Activated CD4-positive, alpha-beta T cell treated with anti-CD3 and anti-CD28 coated beads, Interleukin-2, amount 10 ng/mL, durations not matched to agents 24 days and 14 days (primary cell): Measurements from ENCODE around the gene NLRC3. TPM values are rescaled to one million over a fixed set of nuclear protein-coding genes. Genes with fewer than 3 reads are reported as not detected.

ENCODE experiments used
- DNase-seq: peaks from one replicate; pipeline ENCODE4 v3.0.0; 2022
- H3K27ac Mint-ChIP-seq: one replicate; pipeline ENCODE4 v1.8.0; 2022; ENCODE audit warnings: mild to moderate bottlenecking, mixed read lengths
- H3K27me3 Mint-ChIP-seq: one replicate; pipeline ENCODE4 v1.8.0; 2022; ENCODE audit warnings: mixed read lengths
- H3K36me3 Mint-ChIP-seq: one replicate; pipeline ENCODE4 v1.8.0; 2022; ENCODE audit warnings: low read depth, mild to moderate bottlenecking, mixed read lengths
- H3K4me1 Mint-ChIP-seq: one replicate; pipeline ENCODE4 v1.8.0; 2021; ENCODE audit warnings: mixed read lengths
- H3K4me3 Mint-ChIP-seq: one replicate; pipeline ENCODE4 v1.8.0; 2022; ENCODE audit warnings: mild to moderate bottlenecking, moderate library complexity, mixed read lengths
- H3K9me3 Mint-ChIP-seq: one replicate; pipeline ENCODE4 v1.8.0; 2021; ENCODE audit warnings: mixed read lengths
- intact Hi-C: fragments of 100-400 bp; cut with micrococcal nuclease; formaldehyde crosslinking; loops from one replicate; pipeline ENCODE4 v1.15.1; 2023
- total RNA-seq: library from RNA; stranded (reverse); gene quantifications from 2 replicates; pipeline ENCODE4 v1.2.3, GENCODE V29; 2022

NLRC3 gene
- total RNA-seq, 1 donor from 2014 or later = 22.1 TPM

DNA sequence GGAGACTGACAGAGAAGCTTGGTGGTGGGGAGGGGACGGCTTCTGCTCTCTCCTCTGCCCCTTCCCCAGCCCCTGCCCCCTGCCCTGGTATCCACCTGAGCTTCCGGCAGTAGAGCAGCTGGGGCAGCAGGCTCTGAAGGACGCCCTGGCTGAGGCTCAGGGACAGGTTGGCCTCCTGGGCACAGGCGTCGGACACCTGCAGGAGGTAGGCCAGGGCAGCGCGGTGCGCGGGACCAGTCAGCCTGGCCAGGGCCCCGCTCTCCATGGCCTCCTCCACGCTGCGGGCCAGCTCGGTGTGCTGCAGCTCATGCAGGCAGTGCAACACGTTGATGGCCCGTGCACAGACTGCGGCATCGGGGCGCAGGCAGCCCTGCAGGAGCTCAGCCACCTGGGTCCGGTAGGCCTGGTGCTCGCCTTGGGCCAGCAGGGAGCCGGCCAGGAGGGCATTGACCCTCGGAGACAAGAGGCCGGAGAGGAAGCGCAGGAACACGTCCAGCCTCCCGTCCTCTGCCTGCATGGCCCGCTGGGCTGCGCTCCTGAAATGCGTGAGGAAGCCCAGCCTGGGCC lies 14.2 kb downstream of the NLRC3 start:
- no peak overlapping the region for H3K27ac Mint-ChIP-seq
- intact Hi-C loops = no loop called here
- H3K27me3 Mint-ChIP-seq = no peaks in the 10 kb centered on the region
- no peak overlapping the region for H3K4me3 Mint-ChIP-seq
- no peak for DNase-seq
- H3K4me1 Mint-ChIP-seq = no peaks in the 10 kb centered on the region
- peaks cover 49% of the 10 kb centered on the region for H3K36me3 Mint-ChIP-seq
- H3K9me3 Mint-ChIP-seq = no peaks in the 10 kb centered on the region

DNA sequence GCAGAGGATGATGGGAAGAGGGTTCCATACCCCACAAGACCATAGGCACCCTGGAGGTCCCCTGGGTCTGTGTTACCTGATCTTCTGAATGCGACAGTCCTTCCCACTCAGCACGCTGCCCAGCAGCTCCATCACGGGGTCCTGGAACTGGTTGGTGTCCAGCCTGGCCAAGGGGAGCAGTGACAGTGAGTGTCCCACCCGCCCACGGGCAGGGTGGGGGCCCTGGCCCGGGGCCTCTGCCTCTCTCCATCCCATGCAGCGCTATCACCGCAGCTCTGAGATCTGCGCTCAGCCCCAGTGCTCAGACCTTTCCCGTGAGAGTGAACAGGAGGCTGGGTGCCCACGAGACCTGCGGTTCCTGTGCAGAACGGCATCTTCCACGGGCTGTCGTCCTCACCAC lies 15.6 kb downstream of the NLRC3 start:
- no peaks in the 10 kb centered on the region for H3K4me1 Mint-ChIP-seq
- peaks cover 58% of the 10 kb centered on the region for H3K36me3 Mint-ChIP-seq
- no peaks in the 10 kb centered on the region for H3K27me3 Mint-ChIP-seq
- H3K9me3 Mint-ChIP-seq = no peaks in the 10 kb centered on the region
- DNase-seq = no peak
- H3K27ac Mint-ChIP-seq = no peak overlapping the region
- intact Hi-C loops = no loop called here
- H3K4me3 Mint-ChIP-seq = no peak overlapping the region

DNA sequence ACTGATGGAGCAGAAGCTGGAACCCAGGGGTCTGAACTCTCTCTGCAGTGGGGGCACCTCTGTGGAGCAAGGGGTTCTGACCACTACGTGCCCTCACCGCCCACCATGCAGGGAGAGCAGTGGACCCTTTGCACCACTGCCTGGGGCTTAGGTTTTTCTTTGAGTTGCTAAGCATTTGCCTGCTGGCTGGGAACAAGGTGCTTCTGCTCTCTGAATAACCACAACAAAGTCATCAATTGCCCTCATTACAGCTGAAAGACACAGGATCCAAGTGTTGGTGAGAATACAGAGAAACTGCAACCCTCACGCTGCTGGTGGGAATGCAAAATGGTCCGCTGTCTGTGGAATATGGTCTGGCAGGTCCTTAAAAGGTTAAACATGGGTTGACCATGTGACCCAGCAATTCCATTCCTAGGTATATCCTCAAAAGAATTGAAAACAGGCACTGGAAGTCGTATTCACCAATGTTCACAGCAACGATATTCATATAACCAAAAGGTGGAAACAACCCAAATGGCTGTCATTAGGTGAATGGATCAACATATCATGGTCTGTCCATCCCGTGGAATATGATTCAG lies 22.8 kb downstream of the NLRC3 start:
- H3K27ac Mint-ChIP-seq = no peak overlapping the region
- peaks cover 74% of the 10 kb centered on the region for H3K36me3 Mint-ChIP-seq
- DNase-seq = no peak
- H3K4me3 Mint-ChIP-seq = no peak overlapping the region
- H3K9me3 Mint-ChIP-seq = peaks cover 14% of the 10 kb centered on the region
- no peaks in the 10 kb centered on the region for H3K4me1 Mint-ChIP-seq
- H3K27me3 Mint-ChIP-seq = no peaks in the 10 kb centered on the region
- intact Hi-C loops = no loop called here

DNA sequence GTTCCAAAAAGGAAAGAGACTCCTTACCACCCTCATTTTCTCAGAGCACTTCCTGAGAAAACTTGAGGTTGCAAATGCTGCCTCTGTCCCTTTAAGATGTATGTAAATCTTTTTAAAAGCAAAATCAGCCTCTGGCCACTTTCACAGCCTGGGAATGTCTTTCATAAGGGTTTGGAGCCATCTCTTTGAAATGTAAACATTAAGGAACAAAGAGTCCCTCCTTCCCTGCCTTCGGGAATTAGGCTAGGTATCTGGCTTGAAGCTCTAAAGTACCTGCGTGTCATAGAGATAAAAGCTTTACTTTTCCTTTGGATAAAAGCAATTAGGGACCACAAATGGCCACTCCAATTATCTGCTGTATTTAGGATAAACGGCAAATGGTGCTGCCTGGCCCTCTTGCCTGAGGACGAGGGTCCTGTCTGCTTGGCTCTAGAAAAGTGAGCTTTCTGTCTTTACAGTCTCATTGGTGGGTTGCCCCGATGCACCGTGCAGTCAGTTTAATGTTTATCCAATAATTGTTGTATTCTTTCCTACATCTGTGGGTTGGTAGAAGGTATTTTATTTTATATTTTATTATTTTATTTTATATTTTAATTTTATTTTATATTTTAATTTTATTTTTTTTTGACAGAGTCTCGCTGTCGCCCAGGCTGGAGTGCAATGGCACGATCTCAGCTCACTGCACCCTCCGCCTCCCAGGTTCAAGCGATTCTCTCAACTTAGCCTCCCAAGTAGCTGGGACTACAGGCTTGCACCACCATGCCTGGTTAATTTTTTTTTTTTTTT lies 23.9 kb downstream of the NLRC3 start:
- Mint-ChIP-seq H3K4me3 (no peak overlapping the region), H3K27me3 (no peaks in the 10 kb centered on the region), H3K36me3 (peaks cover 75% of the 10 kb centered on the region), H3K4me1 (no peaks in the 10 kb centered on the region), H3K27ac (no peak overlapping the region), H3K9me3 (peaks cover 14% of the 10 kb centered on the region)
- intact Hi-C loops = no loop called here
- DNase-seq = no peak

DNA sequence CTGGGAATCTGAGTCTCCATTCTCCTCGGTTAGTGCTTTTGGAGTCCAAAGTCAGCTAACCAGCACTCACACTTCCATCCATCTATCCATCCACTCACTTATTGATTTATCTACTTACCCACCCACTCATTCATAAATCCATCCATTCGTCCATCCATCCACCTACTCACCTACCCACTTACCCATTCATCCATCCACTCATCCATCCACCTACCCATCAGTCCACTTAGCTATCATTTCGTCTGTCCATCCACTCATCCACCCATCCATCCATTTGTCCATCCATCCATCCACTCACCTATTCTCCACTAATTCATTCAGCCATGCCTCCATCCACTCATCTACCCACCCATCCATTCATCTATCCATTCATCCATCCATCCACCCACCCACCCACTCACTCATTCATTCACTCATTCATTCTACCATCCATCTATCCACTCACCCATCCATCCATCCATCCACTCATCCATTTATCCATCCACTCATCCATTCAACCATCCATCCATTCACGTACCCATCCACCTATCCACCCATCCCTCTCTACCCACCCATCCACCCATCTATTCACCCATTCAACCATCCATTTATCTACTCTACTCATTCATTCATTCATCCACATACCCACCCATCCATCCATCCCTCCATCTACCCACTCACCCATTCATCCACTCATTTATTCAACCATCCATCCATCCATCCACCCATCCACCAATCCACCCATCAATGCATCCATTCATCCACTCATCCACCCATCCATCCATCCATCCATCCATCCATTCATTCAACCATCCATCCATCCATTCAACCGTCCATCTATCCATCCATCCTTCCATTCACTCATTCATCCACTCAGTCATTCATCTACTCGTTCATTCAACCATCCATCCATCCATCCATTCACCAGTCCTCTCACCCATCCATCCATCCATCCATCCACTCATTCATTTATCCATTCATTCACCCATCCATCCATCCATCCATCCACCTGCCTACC lies 26.1 kb downstream of the NLRC3 start:
- Mint-ChIP-seq H3K36me3 (peaks cover 66% of the 10 kb centered on the region), H3K4me1 (no peaks in the 10 kb centered on the region), H3K27ac (no peak overlapping the region), H3K4me3 (no peak overlapping the region), H3K27me3 (no peaks in the 10 kb centered on the region), H3K9me3 (peaks cover 14% of the 10 kb centered on the region)
- no peak for DNase-seq
- intact Hi-C loops = no loop called here

DNA sequence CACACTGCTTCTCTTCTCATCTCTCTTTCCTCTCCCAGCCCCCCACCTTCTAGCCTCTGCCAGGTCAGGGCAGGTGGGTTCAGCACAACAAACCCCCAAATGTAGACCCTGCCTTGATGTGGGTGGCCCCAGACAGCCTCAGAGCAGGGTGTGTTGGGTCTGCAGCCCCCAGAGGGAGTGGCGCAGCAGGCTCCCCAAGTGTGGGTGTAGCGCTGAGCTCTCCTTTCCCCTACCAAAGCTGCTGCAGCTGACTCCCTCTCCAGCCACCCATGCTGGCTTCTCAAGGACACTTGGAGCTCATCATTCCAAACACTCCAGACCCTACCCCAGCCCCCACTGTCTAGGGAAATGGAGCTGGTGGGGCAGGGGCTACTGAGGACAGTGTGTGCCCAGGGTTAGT lies 27.3 kb downstream of the NLRC3 start:
- H3K27me3 Mint-ChIP-seq = no peaks in the 10 kb centered on the region
- H3K36me3 Mint-ChIP-seq = peaks cover 67% of the 10 kb centered on the region
- peaks cover 14% of the 10 kb centered on the region for H3K9me3 Mint-ChIP-seq
- intact Hi-C loops = no loop called here
- H3K27ac Mint-ChIP-seq = no peak overlapping the region
- no peaks in the 10 kb centered on the region for H3K4me1 Mint-ChIP-seq
- no peak for DNase-seq
- H3K4me3 Mint-ChIP-seq = no peak overlapping the region

DNA sequence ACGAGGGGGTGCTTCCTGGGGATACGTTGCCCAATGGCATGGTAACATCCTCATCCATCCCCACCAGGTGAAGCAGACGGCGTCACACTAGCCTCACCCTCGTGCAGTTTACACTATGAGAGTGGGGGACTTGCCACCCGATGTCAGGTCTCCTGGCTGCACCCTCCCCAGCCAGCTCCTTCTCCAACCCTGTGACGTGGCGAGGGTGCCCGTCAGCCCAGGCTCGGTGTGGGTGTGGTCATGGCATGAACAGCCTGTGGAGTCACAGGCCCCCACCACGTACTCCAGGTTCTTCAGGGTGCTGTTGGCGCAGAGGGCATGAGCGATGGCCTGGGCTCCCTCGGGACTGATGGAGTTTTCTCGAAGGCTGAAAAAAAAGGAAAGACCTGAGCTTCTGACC lies 28.3 kb downstream of the NLRC3 start:
- H3K4me1 Mint-ChIP-seq = no peaks in the 10 kb centered on the region
- H3K27me3 Mint-ChIP-seq = no peaks in the 10 kb centered on the region
- no peak overlapping the region for H3K4me3 Mint-ChIP-seq
- DNase-seq = no peak
- intact Hi-C loops = no loop called here
- H3K27ac Mint-ChIP-seq = no peak overlapping the region
- H3K9me3 Mint-ChIP-seq = peaks cover 14% of the 10 kb centered on the region
- H3K36me3 Mint-ChIP-seq = peaks cover 66% of the 10 kb centered on the region

DNA sequence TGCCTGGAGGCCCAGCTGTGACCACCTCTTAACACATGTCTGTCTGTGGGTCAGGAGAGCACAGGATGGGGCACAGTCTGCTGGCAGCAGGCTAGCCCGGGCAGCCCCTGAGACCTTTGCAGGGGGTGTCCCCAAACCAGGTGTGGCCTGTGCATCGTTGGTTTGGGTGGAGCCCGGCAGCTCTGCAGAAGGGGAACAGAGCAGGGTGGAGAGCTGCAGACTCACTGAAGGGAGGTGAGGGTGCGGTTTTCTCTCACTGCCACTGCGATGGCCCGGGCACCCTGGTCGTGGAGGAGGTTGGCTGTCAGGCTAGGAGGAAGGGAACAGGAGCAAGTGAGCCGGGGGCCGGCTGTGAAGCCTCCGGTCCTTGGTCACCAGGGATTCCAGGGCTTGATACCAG lies 28.8 kb downstream of the NLRC3 start:
- H3K27ac Mint-ChIP-seq = peak overlapping the region; percentile 25
- H3K9me3 Mint-ChIP-seq = peaks cover 14% of the 10 kb centered on the region
- no peak for DNase-seq
- H3K36me3 Mint-ChIP-seq = peaks cover 68% of the 10 kb centered on the region
- no peaks in the 10 kb centered on the region for H3K4me1 Mint-ChIP-seq
- intact Hi-C loops = no loop called here
- H3K27me3 Mint-ChIP-seq = no peaks in the 10 kb centered on the region
- H3K4me3 Mint-ChIP-seq = no peak overlapping the region

DNA sequence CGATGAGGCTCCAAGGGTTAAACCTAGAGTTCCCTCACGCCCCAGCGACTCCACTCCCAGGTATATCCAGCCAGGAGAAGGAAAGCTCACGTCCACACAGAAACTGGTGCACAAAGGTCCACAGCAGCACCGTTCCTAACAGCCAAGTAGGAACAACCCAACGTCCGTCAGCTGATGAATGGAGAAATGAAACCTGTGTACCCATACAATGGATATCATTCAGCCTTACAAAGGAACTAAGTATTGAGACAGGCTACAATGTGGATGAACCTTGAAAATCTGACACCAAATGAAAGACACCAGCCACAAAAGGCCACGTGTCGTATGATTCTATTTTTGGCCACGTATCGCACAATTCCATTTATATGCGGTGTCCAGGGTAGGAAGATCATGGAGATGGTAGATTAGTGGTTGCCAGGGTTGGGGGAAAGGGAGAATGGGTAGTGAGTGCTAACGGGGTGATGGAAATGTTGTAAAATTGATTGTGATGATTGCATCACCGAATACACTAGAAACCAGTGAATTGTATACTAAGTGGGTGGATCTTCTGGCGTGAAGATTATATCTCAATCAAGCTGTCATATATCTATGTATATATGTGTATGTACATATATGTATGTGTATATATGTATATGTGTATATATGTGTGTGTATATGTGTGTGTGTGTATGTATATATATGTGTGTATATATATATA lies 30.1 kb downstream of the NLRC3 start:
- H3K36me3 Mint-ChIP-seq = peaks cover 59% of the 10 kb centered on the region
- no peak for DNase-seq
- H3K27ac Mint-ChIP-seq = peak overlapping the region; percentile 26
- H3K27me3 Mint-ChIP-seq = no peaks in the 10 kb centered on the region
- no peaks in the 10 kb centered on the region for H3K4me1 Mint-ChIP-seq
- intact Hi-C loops = no loop called here
- no peak overlapping the region for H3K4me3 Mint-ChIP-seq
- H3K9me3 Mint-ChIP-seq = peaks cover 13% of the 10 kb centered on the region

DNA sequence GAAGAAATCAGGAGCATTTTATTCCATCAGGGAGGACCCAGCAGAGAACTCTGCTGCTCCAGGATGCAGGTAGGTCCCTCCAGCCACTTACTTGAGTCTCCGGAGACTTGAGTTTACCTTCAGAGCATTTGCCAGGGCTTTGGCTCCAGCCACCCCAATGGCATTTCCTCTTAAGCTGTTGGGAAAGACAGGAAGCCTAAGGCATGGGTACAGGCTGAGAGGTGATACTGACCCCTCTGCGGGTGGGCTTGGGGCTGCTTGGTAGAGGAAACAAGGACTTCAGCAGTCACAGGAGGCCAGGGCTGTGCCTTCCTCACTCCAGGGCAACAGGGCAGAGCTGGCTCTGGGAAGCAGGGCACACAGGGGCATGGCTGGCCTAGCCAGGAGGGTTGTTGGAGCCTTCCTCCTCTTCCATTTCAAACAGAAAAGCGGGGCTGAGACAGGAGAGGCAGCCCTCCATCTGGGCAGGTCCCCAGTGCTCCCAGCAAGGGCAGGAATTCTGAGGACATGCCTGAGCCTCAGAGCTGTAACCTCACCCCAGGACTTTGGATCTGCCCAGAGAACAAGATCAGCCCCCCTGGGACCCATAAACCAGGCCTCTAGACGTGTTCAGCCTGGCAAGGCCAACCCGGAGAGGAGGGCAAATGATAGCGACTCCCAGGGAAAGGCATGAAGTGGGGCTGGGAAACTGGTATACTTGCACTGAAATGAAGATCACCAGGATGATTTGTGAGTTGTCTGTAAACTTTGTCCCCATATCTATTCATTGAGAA lies 34.4 kb downstream of the NLRC3 start:
- no peak overlapping the region for H3K4me3 Mint-ChIP-seq
- no peak for DNase-seq

DNA sequence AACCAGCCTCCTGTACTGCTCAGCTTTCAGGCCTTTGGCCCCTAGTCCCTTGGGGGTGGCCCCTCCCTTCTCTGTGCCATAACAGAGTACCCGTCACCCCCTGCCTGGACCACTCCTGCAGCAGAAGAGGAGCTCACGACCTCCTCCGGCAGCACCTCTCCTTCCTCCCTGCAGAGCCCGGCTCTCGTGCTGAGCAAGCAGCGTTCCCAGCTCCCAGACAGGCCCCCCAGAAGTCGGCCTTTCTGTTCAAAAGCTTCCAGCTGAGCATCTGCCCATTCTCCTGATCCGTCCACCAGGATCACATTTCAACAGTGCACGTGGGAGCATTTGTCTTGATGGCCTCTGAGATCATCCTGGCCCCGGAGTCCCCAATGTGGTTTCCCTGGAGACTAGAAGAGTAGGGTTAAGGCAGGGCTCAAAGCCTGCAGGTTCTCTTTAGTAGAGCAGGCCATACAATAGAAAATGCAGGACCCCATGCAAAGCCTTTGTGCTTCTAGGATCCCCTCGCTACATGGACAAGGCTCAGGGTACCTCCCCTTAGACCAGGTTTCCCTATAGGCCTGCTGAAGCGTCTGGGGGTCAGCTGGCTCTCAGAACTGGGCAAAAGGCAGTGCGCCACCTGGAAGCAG lies 35.6 kb downstream of the NLRC3 start:
- Mint-ChIP-seq H3K4me3 (no peak overlapping the region), H3K27me3 (no peaks in the 10 kb centered on the region), H3K27ac (no peak overlapping the region), H3K36me3 (peaks cover 39% of the 10 kb centered on the region), H3K9me3 (no peaks in the 10 kb centered on the region), H3K4me1 (no peaks in the 10 kb centered on the region)
- no peak for DNase-seq
- intact Hi-C loops = no loop called here

More for the DNA sequence above, 34.4 kb downstream of the NLRC3 start:
- intact Hi-C loops = no loop called here
- no peaks in the 10 kb centered on the region for H3K9me3 Mint-ChIP-seq
- peaks cover 45% of the 10 kb centered on the region for H3K36me3 Mint-ChIP-seq
- H3K27me3 Mint-ChIP-seq = no peaks in the 10 kb centered on the region
- H3K4me1 Mint-ChIP-seq = no peaks in the 10 kb centered on the region
- no peak overlapping the region for H3K27ac Mint-ChIP-seq

DNA sequence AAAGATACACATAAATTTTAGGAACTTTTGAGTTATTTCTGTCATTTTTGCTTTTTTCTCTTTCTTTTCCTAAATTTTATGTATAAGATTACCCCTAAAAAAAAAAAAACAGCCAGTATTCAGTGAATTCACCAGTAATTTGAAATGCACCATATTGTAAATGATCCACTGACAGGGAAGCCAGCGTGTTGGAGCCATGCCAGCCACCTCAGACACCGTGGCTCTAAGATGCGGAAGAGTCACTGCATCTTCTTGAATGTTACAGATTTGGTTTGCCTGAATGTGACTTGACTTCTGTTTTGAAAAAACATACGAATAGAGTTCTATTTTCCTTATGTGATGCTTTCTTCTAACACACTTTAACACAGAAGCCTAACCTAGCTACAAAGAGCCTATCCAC lies 39.0 kb downstream of the NLRC3 start:
- Mint-ChIP-seq H3K36me3 (peaks cover 40% of the 10 kb centered on the region), H3K4me3 (no peak overlapping the region), H3K9me3 (no peaks in the 10 kb centered on the region), H3K27ac (no peak overlapping the region), H3K4me1 (no peaks in the 10 kb centered on the region), H3K27me3 (no peaks in the 10 kb centered on the region)
- DNase-seq = no peak
- intact Hi-C loops = no loop called here
